Stimulated activated CD8-positive, alpha-beta memory T cell treated with anti-CD3 and anti-CD28 coated beads, Interleukin-4, amount 100 ng/mL, for 1 hour (primary cell): ENCODE data around the gene LY6G6F.

Experiments
- DNase-seq, 2 donors: peaks; one replicate each; pipeline ENCODE4 v3.0.0-alpha.2; 2020; ENCODE audit warnings: low read depth in 2 of 2, low spot score in 1 of 2

LY6G6F gene, protein sequence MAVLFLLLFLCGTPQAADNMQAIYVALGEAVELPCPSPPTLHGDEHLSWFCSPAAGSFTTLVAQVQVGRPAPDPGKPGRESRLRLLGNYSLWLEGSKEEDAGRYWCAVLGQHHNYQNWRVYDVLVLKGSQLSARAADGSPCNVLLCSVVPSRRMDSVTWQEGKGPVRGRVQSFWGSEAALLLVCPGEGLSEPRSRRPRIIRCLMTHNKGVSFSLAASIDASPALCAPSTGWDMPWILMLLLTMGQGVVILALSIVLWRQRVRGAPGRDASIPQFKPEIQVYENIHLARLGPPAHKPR

DNA sequence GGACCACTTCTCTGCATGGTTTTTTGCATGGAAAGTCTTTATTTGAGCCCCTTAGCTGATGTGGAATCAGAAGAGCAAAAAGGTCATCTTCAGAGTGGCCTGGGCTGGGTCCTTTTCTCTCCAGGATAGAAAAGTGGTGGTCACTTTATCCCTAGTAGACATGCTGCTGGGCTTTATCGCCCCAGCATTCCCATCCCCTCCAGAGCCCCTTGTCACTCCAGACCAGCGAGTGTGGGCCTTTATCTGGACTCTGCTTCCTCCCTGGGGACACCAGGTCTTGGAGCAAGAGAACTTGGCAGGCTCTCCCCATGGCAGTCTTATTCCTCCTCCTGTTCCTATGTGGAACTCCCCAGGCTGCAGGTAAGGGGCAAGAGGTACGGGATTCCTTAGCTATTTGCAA lies at the start of gene LY6G6F:
LY6G6F (plus strand) TSS at position 268 of the 400 bp plus-strand sequence; CDS start at position 309, 41 bp downstream.
- DNase-seq: no peak

DNA sequence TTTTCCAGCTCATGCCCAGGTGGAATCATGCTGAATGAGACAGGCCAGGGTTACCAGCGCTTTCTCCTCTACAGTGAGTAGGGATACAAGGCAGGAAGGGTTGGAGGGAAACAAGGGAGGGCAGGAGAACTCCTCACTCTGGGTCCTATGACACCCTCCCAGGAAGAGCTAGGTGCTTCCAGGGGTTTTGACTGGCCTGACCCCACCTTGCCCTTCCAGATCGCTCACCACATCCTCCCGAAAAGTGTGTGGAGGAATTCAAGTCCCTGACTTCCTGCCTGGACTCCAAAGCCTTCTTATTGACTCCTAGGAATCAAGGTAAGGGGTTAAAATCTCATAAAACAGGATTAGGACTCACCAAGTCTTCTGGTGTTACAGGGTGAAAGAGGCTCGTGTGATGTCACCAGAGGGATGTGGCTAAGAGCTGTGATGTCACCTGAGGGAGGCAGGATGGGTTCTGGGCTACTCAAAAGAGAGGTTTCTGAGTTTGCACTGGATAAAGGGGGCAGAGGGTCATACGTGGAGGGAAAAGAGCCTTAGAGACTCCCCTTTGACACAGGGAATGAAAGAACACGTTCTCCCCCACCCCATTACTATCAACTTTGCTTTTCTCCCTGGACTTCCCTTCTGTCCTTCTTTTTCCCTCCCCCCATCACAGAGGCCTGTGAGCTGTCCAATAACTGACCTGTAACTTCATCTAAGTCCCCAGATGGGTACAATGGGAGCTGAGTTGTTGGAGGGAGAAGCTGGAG lies 49.1 kb upstream of the LY6G6F start:
- DNase-seq: no peak

DNA sequence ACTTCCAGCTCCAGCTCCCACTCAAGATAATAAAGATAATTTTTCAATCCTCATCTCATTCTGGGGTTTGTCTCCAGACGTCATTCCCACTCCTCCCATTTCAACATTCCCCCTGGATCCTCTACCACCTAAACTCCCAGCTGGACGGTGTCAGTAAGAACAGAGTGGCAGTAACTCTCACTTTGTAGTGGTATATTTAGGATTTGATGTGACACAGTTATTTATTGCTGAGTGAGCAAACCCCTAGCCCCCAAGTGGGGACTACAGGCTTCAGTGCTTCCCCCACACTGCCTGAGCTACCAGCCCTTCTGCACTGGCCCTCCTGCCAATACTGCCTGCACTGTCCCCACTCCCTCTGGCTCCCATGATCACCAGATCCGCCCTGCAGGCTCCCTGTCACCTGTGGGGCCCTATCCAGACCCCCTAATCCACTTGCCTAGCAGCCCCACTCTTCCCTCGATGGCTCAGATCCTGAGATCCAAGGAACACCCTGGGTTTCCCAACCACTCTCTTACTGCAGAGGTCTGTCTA lies 48.4 kb upstream of the LY6G6F start:
- no peak for DNase-seq

DNA sequence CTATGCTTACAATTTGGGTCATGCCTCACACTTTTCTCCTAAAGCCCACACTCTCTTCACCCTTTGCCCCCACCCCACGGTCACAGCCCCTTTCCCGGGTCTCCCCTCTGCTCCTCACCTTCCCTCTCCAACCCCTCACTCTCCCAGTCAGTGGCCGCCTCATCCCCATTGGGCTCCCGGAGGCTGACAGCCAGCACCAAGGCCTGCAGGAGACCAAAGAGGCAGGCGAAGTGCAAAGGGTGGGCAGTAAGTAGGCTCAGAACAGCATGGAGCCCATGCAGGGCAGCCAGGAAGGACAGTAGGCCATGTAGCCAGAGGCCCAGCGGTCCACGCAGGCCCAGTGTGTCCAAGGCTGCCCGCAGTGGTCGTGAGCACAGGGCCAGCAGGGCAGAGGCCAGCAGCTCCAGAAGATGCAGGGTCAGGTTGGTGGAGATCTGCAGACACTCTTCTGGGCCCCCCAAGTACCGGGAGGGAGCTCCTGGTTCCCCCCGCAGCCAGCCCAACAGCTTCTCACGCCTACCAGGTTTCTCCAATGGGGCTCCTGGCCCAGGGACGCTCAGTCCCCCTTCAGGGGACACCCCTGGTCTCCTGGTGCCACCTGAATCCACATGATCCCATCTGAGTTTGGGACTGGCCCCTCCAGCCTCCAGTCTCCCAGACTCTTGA lies 47.5 kb upstream of the LY6G6F start:
- DNase-seq: no peak

DNA sequence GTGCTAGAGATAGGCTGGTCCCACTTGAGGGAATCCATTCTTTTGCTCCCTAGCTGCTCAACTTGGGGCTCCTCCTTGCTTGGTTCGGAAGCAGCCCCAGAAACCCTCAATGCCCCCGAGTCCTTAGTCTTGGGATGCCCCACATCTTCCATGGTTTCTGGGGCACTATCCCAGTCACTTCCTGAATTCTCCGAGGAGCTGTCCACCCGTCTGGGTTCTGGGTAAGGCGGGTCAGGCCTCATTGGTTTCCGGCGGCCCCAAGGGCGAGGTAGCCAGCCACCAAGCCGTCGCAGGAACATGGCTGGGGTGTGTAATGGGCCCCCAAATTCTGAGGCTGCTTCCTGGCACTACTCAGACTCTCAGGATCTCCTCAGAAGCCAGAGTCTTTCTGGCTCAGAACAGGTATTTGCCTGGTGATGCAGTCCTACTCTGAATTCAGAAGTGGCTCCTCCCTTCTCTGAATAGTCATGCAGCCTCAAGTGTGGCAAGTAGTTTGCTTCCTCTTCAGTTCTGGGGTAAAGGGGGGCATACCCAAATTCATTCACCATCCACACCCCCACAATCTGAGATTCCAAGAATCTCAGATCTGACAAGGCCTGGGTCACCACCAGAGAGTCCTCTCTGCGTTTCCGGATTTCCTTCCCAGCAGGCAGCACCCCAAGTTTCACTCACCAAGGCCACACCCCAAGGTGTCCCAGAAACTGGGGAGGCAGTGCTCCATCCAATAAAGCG lies 46.9 kb upstream of the LY6G6F start:
- no peak for DNase-seq

DNA sequence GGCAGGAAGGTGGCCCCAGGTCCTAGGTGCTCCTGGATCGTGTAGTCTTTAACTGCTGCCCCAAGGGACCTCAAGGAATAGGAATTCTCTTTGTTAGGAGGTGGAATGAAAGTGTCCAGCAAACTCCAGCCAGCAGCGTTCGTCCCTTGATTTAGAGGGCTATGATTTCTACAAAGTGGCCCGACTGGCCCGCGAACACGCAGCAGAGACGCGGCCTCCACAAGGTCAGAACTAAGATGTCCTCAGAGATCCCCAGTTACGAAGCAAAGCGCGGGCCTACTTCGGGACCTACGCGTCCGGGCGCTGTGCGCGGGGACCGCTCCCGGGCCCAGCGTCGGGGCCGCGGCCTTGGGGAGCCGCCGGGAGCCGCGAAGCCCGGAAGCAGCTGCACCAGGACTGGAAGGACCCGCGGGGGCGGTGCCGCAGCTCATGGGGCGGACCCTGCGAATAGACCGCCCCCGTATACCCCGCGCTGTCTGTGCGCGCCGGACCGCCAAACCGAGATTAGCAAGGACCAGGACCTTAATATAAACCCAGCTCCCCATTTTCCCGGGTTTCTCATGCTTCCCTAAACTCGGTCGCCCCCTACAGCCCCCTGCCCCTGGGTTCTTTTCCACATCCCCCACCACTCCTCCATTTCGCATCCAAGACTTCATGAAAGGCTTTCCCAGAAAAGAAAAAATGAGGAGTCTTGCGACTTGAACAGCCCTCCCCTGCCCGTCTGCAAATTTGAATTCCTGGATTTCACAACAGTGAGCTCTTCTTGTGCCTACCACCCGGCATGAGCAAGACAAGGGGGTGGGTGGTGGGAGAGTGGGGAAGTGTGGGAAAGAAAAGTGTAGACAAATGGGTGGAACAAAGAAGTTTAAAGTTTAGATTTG lies 46.0 kb upstream of the LY6G6F start, which contains the start of gene C6orf47:
C6orf47 (minus strand) TSS at position 398 of the 881 bp plus-strand sequence. CDS start 831 bp downstream, outside the sequence.
- peak; percentile 59 to 66 for DNase-seq

DNA sequence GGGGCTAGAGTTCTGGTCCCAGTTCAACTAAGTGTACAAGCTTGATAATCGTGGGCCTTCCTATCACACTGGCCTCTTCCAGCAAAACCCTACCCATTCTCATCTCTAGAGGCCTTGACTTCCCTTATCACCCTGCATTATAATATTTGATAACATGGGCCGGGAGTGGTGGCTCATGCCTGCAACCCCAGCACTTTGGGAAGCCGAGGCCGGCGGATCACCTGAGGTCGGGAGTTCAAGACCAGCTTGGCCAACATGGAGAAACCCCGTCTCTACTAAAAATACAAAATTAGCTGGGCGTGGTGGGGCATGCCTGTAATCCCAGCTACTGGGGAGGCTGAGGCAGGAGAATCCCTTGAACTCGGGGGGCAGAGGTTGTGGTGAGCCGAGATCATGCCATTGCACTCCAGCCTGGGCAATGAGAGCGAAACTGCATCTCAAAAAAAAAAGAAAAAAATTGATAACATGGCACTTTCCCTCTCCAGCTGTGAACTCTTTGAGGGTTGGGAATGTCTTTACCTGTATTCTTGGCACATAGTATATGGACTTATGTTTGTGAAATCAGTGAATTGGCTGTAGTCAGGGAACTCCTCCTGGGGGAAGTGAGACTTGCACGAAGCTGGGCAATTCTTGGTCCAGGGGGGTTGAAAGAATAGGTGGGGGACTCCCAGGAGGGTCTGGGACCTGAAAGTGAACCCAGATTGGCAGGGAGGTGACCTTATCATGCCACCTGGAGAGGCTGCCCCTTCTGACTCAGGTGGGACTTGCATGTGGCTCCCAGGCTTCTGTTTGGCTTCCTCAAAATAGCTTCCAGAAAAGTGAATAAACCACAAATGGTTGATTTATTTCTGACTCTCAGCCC lies 45.2 kb upstream of the LY6G6F start:
- DNase-seq: no peak

DNA sequence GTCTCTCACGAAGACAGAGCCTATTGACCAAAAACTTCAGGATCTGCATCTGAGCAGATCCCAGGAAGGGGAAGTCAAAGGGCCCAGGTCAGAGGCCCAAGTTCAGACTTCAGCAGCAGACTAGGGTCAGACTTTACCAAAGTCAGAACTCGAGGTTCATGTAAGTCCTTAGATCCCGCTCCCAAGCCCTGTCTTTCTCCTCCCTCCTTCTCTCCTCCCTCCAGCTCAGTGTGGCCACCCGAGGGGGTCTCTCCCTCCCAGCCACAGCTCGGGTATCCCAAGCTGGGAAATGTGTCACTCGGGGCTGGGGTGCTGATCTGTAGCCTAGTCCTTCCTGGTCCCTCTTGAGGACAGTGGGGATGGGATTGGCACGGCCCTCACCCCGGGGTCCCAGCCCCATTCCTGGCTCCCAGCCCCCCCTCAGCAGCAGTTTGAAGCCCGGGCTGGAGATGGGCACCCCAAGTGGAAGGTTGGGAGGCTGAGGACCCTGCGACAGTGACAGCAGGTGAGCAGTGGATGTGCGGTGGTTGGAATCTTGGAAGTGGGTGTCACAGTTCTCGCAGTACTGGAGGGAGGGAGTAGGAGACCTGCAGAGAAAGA lies 44.4 kb upstream of the LY6G6F start:
- no peak for DNase-seq

DNA sequence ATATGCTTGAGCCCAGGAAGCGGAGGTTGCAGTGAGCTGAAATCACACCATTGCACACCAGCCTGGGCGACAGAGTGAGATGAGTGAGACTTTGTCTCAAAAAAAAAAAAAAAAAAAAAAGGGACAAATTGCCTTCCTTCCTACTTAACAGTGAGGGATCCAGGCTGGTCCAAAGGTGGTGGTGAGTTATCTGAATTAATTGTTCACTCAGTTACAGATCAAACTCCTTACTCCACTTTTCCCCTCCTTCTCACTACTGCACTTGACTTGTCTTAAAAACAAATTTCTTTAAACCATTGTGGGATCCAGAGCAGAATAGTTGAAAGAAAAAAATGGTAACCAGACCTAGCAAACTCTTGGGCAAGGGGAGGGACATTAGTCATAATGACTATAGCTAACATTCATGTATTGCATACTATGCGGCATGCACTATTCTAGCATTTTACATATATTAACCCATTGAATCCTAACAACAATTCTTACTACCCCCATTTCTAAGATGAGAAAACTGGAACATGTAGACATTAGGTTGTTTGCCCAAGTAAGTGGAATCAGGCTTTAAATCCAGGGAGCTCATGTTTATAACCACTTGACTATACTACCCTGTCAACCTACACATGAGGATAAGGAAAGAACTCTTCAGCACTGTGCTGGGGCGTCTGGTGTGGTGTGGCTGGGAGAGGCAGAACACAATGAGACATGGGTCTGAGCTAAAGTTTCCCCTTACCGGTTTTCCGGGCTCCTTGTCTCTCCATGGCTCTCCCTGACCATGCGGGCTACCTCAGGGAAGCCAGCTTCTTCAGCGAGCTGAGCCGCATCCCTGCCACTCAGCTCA lies 43.3 kb upstream of the LY6G6F start:
- no peak for DNase-seq

DNA sequence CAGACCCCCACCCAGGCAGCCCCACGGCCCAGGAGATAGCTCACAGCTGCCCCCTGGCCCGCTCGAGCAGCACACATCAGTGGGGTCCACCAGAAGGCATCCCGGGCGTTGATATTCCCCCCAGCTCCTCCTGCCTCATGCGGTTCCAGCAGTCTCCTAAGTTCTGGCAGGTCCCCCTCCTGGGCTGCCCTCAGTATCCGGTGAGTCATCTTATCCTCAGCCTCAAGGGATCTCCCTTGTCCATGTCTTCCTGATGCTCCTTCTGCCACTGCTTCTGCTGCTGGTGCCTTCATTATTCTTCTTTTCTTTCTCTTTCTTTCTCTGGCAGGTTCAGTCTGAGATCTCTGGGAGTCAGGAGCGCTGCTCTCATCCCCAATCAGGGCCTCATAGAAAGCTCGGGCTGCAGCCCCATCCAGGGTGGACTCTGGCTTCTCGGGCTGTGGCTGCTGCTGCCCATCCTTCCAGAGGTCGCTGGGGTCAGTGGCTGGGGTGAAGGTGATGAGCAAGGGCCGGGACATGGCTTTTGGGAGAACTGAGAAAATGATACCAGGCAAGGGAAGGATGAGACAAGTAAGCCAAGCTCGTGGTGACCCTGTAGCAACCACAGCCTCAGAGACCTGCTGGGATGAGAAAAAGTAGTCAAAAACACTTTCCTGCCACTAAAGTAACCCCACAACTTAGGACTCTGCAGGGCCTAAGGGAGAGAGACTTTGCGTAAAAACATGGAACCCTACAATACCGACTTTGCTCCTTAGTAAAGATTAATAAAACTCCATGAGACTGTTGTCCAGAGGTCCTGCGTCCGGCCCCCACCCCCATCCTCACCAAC lies 42.5 kb upstream of the LY6G6F start:
- DNase-seq: no peak

DNA sequence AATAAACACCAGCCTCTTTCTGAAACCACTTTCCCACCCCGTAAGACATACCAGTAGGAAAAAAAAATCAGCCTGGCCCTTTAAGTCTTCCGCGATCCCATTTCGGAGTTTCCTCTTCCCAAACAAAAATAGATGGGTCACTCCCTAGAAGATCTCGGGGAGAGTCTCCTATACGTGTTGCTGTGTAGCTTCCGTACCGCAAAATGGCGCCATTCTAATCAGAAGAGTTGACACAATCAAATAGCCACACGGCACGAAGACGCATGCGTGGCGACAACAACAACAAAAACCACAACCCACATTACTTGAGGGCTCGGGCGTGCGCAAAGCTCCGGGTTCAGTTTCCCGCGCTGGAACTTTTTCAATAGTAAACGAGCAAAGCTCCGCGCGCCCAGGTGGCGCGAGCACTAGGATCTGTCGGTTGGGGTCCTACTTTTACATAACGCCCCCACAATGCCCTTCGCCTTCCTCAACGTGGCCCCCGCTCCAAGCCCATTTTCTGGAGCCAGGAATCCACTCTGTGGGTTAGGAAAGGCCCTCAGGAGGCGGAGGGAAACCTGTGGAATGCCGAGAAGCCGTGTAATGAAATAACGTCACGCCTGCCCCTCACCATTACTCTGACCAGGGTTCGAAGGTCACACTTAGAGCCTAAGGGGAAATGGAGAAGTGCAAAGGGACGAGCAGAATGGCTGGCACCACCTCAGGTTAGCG lies 41.7 kb upstream of the LY6G6F start, which contains the start of gene GPANK1:
GPANK1 (minus strand) TSS at position 208 of the 711 bp plus-strand sequence. CDS start 519 bp downstream, outside the sequence.
- peak; percentile 68 to 82 for DNase-seq

DNA sequence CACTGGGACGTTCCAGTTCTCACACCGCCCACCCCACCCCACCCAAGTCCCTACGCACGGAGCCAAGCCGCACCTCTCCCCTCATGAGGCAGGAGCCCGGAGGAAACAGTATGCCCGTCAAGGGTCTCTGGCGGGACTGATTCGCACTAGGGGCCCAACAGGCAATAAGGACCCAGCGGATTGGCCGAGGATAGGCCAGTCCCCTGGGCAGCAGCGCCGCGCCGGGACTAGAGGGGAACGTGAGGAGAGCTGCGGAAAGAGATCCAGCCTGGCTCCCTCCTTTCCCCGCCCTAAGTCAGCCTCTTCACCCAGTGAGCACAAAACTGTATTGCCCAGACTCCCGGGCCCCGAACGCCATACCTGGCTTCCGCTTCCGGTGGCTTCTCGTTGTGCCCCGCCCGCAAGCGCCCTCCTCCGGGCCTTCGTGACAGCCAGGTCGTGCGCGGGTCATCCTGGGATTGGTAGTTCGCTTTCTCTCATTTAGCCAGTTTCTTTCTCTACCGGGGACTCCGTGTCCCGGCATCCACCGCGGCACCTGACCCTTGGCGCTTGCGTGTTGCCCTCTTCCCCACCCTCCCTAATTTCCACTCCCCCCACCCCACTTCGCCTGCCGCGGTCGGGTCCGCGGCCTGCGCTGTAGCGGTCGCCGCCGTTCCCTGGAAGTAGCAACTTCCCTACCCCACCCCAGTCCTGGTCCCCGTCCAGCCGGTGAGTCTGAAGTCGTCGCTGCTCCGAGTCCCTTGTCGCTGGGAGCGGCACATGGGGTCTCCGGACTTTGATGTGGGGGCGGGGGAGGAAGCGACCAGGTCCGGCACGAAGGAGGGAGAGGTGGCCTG lies 40.9 kb upstream of the LY6G6F start, which contains the start of gene CSNK2B:
CSNK2B (plus strand) TSS at position 580 of the 836 bp plus-strand sequence. CDS start 752 bp downstream, outside the sequence.
- DNase-seq: peak; percentile 93 to 97

DNA sequence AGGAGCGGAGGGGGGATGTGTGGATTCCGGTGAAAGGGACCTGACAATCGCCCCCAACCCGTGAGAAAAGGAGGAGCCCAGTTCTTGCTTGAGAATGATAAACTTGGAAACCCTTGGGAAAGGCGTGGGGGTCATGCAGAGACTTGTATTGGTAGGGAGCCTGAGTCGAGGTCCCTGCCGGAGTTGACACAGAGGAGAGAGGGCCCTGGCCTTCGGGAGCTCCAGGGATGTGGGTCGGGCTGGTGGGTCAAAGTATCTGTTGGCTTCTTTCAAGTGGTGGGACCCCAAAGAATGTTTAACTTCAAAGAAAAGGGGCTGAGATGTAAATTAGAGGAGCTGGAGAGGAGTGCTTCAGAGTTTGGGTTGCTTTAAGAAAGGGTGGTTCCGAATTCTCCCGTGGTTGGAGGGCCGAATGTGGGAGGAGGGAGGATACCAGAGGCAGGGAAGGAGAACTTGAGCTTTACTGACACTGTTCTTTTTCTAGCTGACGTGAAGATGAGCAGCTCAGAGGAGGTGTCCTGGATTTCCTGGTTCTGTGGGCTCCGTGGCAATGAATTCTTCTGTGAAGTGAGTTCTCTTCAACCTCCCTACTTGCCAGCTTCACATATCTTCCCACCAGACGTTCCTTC lies 40.2 kb upstream of the LY6G6F start:
- no peak for DNase-seq

DNA sequence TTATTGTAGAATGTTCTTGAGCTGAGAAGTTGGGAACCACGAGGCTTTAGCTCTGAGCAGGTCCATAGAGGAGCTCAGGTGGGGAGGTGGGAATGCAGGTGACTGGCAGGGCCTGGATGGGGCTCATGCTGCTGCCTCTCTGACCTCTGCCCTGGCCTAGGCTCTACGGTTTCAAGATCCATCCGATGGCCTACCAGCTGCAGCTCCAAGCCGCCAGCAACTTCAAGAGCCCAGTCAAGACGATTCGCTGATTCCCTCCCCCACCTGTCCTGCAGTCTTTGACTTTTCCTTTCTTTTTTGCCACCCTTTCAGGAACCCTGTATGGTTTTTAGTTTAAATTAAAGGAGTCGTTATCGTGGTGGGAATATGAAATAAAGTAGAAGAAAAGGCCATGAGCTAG lies 37.0 kb upstream of the LY6G6F start, which contains the start of gene LY6G5B:
LY6G5B (plus strand) TSS at position 301 of the 400 bp plus-strand sequence. CDS start 975 bp downstream, outside the sequence.
- no peak for DNase-seq
